ENCODE measurements around the gene PLD1.

Gene PLD1

DNA sequence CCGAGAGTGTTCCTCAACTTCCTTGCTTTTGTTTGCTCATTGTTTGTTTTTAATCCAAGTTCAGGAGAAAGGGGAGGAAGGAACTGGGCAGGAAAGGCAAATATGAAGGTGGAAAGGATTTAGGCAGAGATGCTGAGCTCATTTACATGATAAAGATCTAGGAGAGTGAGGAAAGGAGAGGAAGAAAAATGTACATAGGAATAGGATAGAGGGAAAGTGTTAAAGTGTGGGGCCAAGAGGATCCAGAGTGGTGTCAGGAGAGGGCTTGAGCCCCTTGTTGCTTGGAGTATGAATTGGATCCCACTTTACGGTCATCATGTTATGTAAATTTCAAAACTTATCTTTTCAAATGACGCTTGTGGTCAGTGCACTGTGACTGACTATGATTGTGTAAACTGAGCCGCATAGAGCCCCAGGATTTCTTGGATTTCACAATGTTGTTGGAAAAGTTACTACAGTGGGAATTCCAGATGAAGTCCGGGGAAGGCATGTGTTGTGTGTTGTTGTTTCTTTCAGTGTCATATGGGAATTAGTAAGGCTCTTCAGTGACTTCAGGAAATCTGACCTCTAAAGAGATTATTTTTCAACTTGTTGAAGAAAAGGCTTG lies 15.0 kb upstream of the PLD1 start:
- H3K4me3 ChIP-seq (replicated peaks; ENCODE audit: low read depth, low read length), result no peak overlapping the region
- DNase-seq (ENCODE audit: low read depth), result peak; percentile 98
- TF ChIP-seq, protein P1, sequence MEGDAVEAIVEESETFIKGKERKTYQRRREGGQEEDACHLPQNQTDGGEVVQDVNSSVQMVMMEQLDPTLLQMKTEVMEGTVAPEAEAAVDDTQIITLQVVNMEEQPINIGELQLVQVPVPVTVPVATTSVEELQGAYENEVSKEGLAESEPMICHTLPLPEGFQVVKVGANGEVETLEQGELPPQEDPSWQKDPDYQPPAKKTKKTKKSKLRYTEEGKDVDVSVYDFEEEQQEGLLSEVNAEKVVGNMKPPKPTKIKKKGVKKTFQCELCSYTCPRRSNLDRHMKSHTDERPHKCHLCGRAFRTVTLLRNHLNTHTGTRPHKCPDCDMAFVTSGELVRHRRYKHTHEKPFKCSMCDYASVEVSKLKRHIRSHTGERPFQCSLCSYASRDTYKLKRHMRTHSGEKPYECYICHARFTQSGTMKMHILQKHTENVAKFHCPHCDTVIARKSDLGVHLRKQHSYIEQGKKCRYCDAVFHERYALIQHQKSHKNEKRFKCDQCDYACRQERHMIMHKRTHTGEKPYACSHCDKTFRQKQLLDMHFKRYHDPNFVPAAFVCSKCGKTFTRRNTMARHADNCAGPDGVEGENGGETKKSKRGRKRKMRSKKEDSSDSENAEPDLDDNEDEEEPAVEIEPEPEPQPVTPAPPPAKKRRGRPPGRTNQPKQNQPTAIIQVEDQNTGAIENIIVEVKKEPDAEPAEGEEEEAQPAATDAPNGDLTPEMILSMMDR (IDR thresholded peaks at IDR 0.05; ENCODE audit: low read length, missing control alignments), result no peak

DNA sequence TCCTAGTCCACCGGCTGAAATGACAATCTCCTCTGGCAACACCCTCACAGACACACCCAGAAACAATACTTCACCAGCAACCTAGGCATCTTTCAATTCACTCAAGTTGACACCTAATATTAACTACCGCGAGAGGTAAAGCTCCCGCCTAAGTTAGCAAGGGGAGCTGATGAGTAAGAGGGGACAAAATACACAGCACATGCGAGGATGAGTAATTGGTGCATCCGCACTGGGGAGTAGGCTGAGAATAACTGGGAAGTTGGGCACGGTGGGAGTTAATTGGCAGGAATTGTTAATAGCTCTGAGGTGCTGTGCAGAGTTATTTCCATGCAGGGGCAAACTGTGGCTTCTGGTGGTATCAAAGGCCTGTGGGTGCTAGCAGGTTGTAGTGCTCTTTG lies 14.5 kb upstream of the PLD1 start:
- DNase-seq (ENCODE audit: low read depth), result peak; percentile 55
- TF ChIP-seq, protein P1 (IDR thresholded peaks at IDR 0.05; ENCODE audit: low read length, missing control alignments), result no peak
- no peak overlapping the region for H3K4me3 ChIP-seq (replicated peaks; ENCODE audit: low read depth, low read length)

DNA sequence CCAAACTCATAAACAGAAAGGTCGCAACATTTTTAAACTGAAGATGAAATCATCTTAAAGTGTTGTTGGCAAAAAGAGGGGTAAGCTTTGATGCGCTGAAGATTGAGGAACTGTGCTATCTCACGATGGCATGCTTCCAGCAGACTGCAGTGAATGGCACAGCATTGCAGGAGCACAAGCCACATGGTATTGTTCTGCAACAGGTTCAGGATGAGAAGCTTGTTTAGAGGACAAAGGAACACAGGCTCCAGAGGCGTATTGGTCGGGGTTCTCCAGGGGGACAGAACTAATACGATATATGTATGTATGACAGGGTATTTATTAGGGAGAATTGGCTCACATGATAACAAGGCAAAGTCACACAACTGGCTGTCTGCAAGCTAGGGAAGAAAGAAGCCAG lies 13.8 kb upstream of the PLD1 start:
- no peak for DNase-seq (ENCODE audit: low read depth)
- TF ChIP-seq, protein P1 (IDR thresholded peaks at IDR 0.05; ENCODE audit: low read length, missing control alignments), result no peak
- no peak overlapping the region for H3K4me3 ChIP-seq (replicated peaks; ENCODE audit: low read depth, low read length)

DNA sequence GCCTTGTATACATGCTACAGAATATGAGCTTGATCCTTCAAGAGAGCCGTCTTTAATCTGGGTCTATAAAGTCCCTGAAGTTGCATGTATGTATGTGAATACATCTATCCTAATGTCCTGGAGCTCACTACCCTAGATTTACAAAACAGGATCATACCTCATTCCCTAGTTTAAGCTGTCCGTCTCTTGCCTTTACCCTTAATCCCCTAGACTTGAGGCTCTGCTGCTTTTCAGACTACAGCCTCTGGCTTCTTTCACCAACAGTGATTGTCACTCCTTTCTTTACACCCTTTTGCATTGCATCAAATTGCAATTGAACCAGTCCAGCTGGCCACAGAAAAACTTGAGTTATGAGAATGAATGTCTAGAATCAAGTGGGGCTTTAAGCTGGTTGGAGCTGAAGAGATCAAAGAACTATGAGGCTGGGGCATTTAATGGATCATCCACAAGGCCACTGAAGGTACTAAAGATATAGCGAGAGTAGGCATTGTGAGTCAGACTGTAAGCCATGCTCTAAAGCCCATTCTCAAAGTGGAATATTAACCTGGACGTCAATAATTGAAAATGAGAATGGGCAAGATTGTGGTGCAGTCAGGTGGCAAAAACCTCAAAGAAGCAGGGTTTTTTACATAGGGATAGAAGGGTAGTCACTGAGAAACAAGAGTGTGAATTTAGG lies 12.3 kb upstream of the PLD1 start:
- TF ChIP-seq, protein P1 (IDR thresholded peaks at IDR 0.05; ENCODE audit: low read length, missing control alignments), result no peak
- no peak overlapping the region for H3K4me3 ChIP-seq (replicated peaks; ENCODE audit: low read depth, low read length)
- no peak for DNase-seq (ENCODE audit: low read depth)

DNA sequence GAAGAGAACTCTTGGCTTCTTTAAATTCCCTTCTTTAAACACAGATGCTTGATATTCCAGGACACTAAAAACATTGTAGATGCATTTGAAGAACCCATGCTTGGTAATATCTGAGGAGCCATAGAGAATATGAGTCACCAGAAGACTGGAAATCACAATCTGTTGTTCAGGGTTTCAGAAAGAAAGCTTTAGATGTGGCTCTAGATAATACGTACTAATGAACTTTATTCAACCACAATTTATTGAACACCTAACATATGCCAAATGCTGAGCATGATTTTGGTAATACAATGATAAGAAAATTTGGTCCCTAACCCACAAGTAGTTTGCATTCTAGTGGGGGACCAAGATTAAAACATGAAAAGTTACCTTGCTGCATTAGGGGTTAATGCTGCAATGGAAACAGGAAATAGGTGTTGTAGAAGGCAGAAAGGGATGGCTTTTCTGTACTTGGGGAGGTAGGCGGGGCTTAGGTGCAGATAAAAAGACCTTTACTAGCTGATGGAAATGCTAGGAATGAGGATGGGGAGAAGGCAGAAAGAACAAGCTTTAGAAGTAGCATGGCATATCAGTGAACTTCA lies 11.6 kb upstream of the PLD1 start:
- no peak for DNase-seq (ENCODE audit: low read depth)
- TF ChIP-seq, protein P1 (IDR thresholded peaks at IDR 0.05; ENCODE audit: low read length, missing control alignments), result no peak
- H3K4me3 ChIP-seq (replicated peaks; ENCODE audit: low read depth, low read length), result no peak overlapping the region

DNA sequence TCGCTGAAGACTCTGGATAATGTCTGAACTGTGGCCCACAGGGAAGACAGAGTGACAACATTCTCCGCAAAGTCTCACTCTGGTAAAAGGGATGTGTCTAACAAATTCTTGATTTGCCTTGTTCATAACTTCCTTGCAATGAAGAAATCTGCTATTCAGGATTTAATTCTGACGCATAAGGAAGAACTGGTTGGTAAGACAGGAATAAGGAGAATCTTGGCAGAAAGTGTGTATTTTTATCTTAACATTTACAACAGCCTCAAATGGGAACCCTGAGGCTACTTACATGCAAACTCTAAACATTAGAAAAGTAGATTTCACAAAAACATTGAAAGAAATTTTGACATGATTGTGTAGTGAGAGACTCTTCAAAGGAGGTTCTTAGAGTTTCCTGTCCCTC lies 10.8 kb upstream of the PLD1 start:
- TF ChIP-seq, protein P1 (IDR thresholded peaks at IDR 0.05; ENCODE audit: low read length, missing control alignments), result no peak
- H3K4me3 ChIP-seq (replicated peaks; ENCODE audit: low read depth, low read length), result no peak overlapping the region
- peak; percentile 79 for DNase-seq (ENCODE audit: low read depth)

All from fibroblast of pulmonary artery (primary cell).